ENCODE data around the gene FAT4.

DNA sequence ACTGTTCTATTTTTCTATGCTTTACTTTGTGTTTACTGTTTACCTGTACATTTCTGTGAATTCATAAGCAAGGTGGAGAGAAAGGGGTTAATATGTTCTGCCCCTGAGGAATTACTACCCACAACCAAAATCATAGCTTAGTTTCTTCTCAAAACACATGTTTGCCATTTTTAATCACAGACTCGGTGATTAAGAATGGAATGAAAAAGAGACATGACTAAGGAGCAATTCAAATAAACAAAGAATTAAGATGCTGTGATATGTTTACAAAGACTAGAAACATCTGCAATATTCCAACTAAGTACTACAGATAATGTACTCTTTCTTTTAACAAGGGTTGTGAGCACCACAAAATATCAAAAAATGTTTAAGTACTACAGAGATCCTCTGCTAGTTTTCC lies 11.7 kb upstream of the FAT4 start:
- TF ChIP-seq GATA2 (IDR thresholded peaks at IDR 0.05; ENCODE audit: low read depth, low read length) (no peak), GATA3 (IDR thresholded peaks at IDR 0.05; ENCODE audit: low read depth, low read length) (no peak)
